Activated CD4-positive, alpha-beta T cell treated with anti-CD3 and anti-CD28 coated beads for 4 hours (primary cell): ENCODE measurements around the gene EPHX1.
A peak's percentile ranks its signal among the peaks of the same experiment; 100 is the strongest.

Source experiments
- DNase-seq, 2 donors: peaks; one replicate each; pipeline ENCODE4 v3.0.0-alpha.2; 2020

The EPHX1 gene

DNA sequence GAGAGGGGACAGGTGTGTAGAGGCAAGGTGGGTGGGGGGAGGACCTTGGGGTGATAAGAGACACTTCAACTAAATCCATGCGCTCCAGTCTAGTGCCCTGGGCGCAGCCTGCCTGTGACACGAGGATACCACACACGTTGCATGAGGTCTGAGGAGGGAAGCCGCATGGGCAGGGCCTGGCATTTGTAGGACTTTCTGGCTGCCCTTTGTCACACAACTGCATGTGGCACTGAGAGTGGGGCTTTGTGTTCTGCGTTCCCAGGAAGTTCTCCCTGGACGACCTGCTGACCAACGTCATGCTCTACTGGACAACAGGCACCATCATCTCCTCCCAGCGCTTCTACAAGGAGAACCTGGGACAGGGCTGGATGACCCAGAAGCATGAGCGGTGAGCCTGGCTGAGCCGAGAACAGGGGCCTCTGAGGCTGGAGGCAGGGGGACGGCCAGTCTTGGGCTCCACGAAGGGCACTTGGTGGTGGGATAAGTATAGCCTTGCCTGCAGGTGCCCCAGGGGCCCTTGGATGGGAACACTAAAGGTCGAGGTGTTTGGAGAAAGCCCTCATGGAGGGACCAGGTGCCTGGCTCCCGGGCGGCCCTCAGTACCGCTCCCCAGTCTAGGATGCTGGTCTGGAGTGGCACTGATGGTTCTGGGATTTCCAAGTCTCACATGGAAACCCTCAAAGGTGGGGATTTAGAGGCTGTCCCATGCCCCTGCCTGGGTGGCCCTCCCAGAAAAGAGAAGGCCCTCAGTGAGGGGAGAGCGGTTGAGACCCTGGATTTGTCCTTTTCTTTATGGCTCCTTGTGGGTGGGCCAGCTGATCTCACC lies 34.5 kb downstream of the EPHX1 start:
- no peak for DNase-seq

- DNase-seq, result no peak
These were observed 35.2 kb downstream of the EPHX1 start for GRCh38 chr1:225845097-225845496.

DNA sequence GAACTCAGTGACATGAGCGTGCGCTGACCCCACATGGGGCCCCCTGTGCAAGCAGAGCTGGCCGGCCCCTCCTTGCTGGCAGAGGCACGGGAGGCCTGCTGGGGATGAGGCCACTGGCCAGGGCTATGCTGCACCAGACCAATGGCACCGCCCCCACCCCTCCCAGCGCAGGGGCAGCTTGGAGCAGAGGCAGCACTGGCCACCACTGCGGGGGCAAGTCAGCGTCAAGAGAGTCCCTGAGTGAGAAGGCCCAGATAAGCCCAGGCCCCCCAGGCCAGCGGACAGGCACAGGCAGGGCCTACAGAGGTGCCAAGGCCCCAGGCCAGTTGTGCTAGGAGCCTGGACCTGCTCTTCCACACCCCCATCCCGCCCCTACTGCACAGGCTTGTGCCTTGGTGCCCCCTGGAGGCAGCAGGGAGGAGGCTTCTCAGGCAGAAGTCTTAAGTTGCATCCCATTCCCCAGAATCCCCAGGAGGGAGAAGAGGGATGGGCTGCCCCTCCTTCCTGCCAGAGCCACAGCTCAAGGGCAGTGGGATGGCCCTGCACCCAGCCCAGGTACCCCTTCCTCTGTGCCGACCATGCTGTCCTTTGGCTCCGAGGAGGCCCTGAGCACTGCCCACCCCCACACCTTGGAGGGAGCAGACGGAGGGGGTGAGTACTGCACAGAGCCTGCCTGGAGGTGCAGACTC lies 35.8 kb downstream of the EPHX1 start:
- peak; percentile 26 to 41 for DNase-seq

- DNase-seq, result no peak
These were observed 36.7 kb downstream of the EPHX1 start for GRCh38 chr1:225846331-225847310.

- DNase-seq, result no peak
These were observed 37.7 kb downstream of the EPHX1 start for GRCh38 chr1:225847610-225848009.

DNA sequence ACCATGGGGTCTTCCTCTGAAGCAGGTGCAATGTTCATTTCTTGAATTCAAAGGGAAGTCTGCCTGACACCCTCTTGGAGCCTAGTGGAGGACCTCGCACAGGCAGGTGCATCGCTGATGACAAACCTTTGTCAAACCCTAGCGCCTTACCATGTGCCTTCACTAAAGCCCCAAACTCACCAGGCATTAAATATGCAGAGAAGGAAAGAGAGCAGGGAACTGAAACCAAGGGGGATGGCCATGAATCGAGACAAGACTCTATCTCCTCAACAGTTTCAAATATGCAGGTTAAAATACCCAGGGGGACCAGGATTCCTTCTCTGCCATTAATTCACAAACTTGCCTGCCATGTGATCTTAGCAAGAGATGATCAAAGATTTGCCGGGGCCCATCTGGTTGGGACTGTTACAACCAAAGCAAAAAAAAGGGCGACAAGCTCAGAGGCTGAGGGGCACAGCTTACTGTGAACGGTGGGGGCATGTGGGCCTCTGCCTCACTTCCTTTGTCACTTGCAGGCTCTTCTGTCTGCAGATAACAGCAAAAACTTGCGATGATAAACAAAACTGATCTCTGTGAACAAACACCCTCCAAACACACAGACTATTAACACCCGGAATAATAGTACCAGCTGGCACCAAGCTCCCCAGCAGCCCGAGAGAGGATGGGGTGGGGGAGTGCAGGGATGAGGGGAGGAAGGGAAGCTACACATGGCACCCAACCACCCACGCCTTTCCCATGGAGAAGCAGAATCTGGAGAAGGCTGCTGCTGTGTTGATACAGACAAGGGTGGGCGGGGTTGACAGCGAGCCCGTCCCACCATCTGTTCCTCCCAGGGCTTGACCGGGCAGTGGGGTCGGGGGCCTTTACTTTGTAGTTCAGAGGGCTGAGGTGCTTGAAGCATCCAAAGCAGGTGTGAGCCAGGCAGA lies 38.4 kb downstream of the EPHX1 start:
- no peak for DNase-seq

DNA sequence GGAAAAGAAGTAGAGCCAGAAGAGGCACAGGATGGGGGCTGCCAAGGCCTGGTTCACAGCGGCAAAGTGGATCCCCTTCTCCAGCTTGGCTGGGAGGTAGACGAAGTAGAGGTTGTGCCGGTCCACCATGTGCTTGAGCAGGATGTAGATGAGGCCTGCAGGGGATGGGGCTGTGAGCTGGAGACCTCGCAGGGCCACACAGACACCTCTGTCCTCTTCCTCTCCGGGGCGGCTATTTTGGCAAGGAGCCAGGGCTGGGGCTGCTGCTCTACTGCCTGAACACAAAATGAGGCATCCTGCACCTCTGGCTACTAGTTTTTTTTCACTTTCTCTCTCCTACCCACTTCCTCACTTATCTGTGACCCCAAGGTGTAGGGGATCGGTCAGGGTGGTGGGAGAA lies 40.0 kb downstream of the EPHX1 start:
- DNase-seq, result no peak

GRCh38 chr1:225850370-225850769 lies 40.4 kb downstream of the EPHX1 start:
- DNase-seq, result no peak

DNA sequence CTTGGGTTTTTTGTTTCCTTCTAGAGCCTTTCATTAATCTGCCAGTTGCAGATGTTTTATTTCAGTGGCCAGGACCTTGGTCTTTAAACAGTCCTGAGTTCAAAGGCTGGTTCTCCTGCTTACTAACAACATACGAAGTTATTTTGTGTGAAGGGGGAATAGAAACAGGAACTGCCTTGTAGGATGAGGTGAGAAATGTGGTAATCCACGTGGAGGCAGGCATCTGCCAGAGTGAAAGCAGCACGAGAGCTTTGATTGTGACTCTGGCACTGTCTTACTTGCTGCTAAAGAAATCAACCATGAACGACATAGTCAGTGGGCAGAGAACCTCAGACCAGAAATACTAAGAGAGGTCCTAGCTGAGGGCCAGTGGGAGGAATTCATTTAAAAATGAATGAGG lies 41.9 kb downstream of the EPHX1 start:
- no peak for DNase-seq

DNA sequence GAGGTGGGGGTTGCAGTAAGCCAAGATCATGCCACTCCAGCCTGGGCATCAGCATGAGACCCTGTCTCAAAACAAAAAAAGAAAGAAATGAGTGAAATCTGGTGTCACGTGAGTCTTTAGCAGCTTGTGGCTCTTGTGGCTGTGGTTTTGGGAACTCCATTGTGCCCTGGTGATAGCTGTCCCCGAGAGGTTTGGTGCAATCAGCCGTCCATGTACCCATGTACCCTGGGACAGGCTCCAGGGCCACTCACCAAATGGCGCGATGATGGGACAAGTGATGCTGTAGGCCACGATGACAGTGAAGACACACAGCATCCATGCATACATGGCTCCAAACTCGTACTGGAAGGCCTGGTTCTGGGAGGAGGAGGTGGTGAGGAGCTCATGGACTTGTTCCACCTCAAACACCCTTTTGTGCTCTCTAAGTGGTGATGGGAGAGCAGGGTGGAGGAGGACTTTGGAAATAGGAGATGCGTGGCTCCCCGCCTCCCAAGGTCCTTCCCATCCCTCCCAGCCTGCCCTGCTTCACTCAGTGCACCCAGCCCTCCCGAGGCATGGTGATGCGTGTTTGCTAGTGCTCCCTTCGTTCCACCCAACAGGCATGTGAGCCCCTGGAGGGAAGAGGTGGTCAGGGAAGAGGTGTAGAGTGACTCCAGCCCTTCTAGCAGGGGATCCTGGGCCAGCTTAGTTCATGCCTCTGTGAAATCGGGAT lies 42.6 kb downstream of the EPHX1 start:
- DNase-seq, result no peak

DNA sequence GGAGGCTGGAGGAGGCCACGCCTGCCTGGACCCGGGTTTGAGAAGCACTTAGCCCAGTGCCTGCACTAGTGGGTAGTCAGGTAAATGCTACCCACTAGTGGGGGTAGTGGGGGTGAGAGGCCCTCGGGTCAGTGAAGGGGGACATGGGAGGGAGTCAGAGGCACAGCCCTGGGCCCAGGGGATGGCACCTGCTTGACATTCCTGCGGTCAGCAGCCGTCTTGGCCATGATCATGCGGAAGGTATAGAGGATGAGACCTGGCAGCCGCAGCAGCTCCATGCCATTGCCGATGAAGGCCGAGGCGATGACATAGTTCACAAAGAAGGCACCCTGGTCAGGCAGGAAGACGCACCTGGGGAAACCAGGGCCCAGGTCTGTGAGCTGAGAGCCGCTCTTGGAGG lies 43.5 kb downstream of the EPHX1 start:
- DNase-seq, result no peak

- DNase-seq, result no peak
These were observed 45.8 kb downstream of the EPHX1 start for GRCh38 chr1:225855503-225856300.

DNA sequence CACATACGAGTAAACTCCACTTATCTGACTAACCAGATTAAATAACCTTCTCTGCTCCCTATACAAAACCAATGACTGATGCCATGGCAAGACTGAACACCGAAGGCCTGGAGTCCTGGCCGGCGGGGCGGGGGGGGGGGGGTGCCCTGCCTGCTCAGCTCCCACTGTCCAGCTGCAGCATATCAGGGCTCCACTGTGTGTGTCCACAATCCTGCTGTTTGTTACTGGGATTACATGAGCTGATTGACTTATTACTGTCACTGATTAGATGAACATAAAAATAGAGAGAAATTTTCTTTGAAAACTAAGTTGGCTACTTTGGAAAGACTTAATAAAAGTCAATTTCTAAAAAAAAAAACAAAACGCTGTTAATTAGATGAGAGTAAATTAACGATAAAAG lies 47.3 kb downstream of the EPHX1 start:
- DNase-seq, result no peak

GRCh38 chr1:225859151-225859550 lies 49.2 kb downstream of the EPHX1 start:
- DNase-seq, result no peak

DNA sequence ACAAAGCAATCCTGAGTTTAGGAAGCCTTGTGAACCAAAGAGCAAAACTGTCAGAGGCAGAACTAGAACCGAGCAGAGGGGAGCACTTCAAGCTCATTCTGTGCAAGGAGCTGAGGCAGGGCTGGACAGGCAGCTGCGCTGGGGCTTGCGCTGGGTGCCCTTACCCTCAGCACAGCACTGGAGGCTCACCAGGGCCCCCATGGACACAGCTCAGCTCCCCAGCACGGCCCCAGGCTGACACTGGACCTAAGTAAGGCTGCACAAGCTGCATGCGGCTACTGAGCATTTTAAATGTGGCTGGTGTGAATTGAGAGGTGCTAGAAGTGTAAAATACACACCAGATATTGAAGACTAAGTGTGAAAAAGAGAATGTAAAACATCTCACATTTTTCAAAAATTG lies 50.2 kb downstream of the EPHX1 start:
- DNase-seq, result no peak

- no peak for DNase-seq
These were observed 51.0 kb downstream of the EPHX1 start for GRCh38 chr1:225860876-225861441.

GRCh38 chr1:225861834-225862580 lies 52.1 kb downstream of the EPHX1 start:
- DNase-seq, result no peak

- no peak for DNase-seq
These were observed 52.6 kb downstream of the EPHX1 start for GRCh38 chr1:225862581-225862950.

GRCh38 chr1:225863167-225863566 lies 53.2 kb downstream of the EPHX1 start:
- no peak for DNase-seq

- DNase-seq, result no peak
These were observed 55.6 kb downstream of the EPHX1 start for GRCh38 chr1:225865514-225865913.
